GM12891 (cell line): ENCODE data around the gene SIRT6. TPM values are rescaled to one million over a fixed set of nuclear protein-coding genes. Genes with fewer than 3 reads are reported as not detected.
"Not testable (repeated sequence)": the region's sequence is repeated elsewhere in the genome, so short reads cannot be mapped to it uniquely, and the experiment has no call there.

Experiments used
- DNase-seq: peaks from one replicate; pipeline ENCODE4 v3.0.0; 2011; ENCODE audit warnings: low spot score; ENCODE audit not compliant: insufficient read length
- FAIRE-seq: peaks from 2 replicates; lab custom pipeline; 2011; peaks lifted over from hg19 to GRCh38; lab: Jason Lieb, UNC
- PAX5 ChIP-seq: IDR thresholded peaks from 2 replicates; pipeline ENCODE4 v1.6.1; 2011; ENCODE audit warnings: low read length, moderate library complexity, mild to moderate bottlenecking; ENCODE audit not compliant: insufficient read depth, severe bottlenecking
- POLR2A ChIP-seq: IDR thresholded peaks from 2 replicates; pipeline ENCODE4 v1.6.1; 2011; ENCODE audit warnings: low read depth, low read length, control low read depth
- POLR2AphosphoS5 ChIP-seq: IDR thresholded peaks from 2 replicates; pipeline ENCODE4 v1.6.1; 2011; ENCODE audit warnings: low read depth, low read length, control low read depth
- POU2F2 ChIP-seq: IDR thresholded peaks from 2 replicates; pipeline ENCODE4 v1.6.1; 2011; ENCODE audit warnings: low read depth, mild to moderate bottlenecking, control low read depth, low read length, moderate library complexity
- SPI1 ChIP-seq: IDR thresholded peaks from 2 replicates; pipeline ENCODE4 v1.6.1; 2011; ENCODE audit warnings: low read depth, low read length, control low read depth
- TAF1 ChIP-seq: IDR thresholded peaks from 2 replicates; pipeline ENCODE4 v1.6.1; 2011; ENCODE audit warnings: low read depth, low read length, control low read depth
- polyA plus RNA-seq: library from polyadenylated mRNA; unstranded; fragments of >200 nt; gene quantifications from one replicate; pipeline ENCODE4 v1.2.1, GENCODE V29; 2012; ENCODE audit warnings: low read depth, missing spikeins, inconsistent platforms; ENCODE audit not compliant: missing spikeins

Gene SIRT6
- polyA plus RNA-seq = 23.2 TPM

DNA sequence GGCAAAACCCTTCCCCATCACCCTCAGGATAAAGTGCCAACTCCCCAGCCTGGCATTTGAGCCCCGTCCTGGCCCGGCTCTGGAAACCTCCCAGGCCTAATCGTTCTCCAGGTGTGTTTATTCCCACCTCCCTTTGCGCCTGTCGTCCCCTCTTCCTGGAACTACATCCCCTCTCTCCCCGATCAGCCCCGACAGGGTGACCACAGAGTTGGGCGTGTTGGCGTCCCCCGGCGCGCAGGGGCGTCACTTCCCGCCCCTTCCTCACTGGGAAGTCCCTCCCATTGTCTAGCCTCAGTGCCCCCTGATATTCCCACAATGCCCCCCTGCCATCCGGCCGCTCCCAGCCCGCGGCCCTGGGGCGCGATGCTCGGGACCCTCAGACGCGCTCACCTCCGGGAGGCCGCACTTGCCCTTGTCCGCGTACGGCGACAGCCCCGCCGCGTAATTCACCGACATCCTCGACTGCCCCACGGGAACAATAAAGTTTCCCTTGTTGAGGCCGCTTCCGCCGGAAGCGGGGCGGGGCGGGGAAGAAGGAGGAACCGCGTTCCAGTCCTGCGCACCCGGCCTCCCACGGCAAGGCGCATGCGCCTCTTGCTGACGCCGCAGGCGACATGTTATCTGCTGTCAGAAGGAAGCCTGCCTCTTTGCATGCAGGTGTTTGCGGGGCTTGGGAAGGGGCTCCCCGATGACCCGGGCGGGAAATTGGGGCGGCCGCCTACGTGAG lies at the start of gene SIRT6, which contains the start of gene ANKRD24:
TSS of gene SIRT6 (minus strand) at position 480 of the 727 bp plus-strand sequence. CDS start at position 456, 24 bp downstream.
TSS of gene ANKRD24 (plus strand) at position 606 of the 727 bp plus-strand sequence. CDS start 3,737 bp downstream, outside the sequence.
- peak; percentile 100 for FAIRE-seq
- peak; percentile 98 for DNase-seq

GRCh38 chr19:4232139-4232538 lies 49.8 kb upstream of the SIRT6 start:
- not testable (repeated sequence) for FAIRE-seq, DNase-seq

More for the DNA sequence above, at the start of gene SIRT6, which contains the start of gene ANKRD24:
- TF ChIP-seq TAF1 (peak; percentile 66), POU2F2 (peak; percentile 65), SPI1 (peak; percentile 64), POLR2A (peak; percentile 84), POLR2AphosphoS5 (no peak; the same call in 1 of the 2 replicates), PAX5 (peak; percentile 91)

- FAIRE-seq, DNase-seq: not testable (repeated sequence)
Measured at GRCh38 chr19:4231521-4231920, 49.2 kb upstream of the SIRT6 start.

GRCh38 chr19:4230237-4230636 lies 47.9 kb upstream of the SIRT6 start:
- not testable (repeated sequence) for FAIRE-seq, DNase-seq

GRCh38 chr19:4229179-4229931 lies 47.0 kb upstream of the SIRT6 start, which contains the start of gene EBI3:
EBI3 (plus strand) TSS chr19:4229523; CDS start chr19:4229551, 28 bp downstream.
- FAIRE-seq (peak; percentile 83), DNase-seq (peak; percentile 61)
- peak; percentile 71 for TF ChIP-seq SPI1
- TF ChIP-seq POU2F2 = peak; percentile 40; the same call in 1 of the 2 replicates
- TF ChIP-seq PAX5 = no peak
- TF ChIP-seq TAF1 = peak; percentile 66
- no peak; the same call in 1 of the 2 replicates for TF ChIP-seq POLR2AphosphoS5
- TF ChIP-seq POLR2A = no peak; the same call in 1 of the 2 replicates

- no peak for TF ChIP-seq POLR2A
- TF ChIP-seq POLR2AphosphoS5 = no peak
- no peak for TF ChIP-seq SPI1
- no peak for TF ChIP-seq TAF1
- TF ChIP-seq PAX5 = no peak
- no peak for TF ChIP-seq POU2F2
- DNase-seq (no peak), FAIRE-seq (no peak)
Measured at GRCh38 chr19:4228765-4229178, 46.4 kb upstream of the SIRT6 start.

DNA sequence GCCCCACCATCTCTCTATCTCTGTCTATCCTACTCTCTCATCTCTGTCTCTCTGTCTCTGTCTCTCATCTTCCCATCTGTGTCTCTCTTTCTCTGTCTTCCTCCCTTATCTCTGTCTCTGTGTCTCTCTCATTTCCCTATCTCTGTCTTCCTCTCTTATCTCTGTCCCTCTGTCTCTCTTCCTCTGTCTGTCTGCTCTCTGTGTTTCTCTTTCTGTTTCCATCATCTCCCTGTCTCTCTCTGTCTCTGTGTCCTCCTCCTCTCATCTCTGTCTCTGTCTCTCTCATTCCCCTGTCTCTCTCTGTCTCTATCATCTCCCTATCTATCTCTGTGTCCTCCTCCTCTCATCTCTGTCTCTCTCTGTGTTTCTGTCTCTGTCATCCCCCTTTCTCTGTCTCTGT lies 45.4 kb upstream of the SIRT6 start:
- no peak for TF ChIP-seq POLR2AphosphoS5
- no peak for TF ChIP-seq SPI1
- TF ChIP-seq POLR2A = no peak
- TF ChIP-seq POU2F2 = no peak
- no peak for TF ChIP-seq TAF1
- TF ChIP-seq PAX5 = no peak
- FAIRE-seq = no peak
- no peak for DNase-seq

DNA sequence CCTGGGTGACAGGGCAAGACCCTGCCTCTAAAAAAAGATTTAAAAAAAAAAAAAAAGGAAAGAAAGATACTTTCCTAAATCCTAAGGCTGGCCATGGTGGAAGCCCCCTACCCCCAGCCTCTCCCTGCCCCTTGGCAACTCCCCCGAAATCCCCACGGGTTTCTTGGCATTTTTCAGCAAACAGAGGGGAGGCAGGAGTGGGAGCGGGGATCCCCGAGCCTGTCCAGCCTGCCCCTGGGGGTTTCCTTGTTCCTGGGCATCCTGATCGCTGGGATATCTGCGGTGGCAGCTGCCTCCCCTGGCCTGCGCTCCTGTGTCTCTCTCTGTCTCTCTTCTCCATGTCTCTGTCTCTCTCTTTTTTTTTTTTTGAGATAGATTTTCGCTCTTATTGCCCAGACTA lies 43.5 kb upstream of the SIRT6 start:
- no peak for DNase-seq
- FAIRE-seq = no peak
- TF ChIP-seq TAF1 (no peak), POU2F2 (no peak), POLR2AphosphoS5 (no peak), PAX5 (no peak), SPI1 (no peak), POLR2A (no peak)

GRCh38 chr19:4224470-4224869 lies 42.1 kb upstream of the SIRT6 start:
- TF ChIP-seq PAX5 (no peak), TAF1 (no peak), POLR2A (no peak), POLR2AphosphoS5 (no peak), POU2F2 (no peak), SPI1 (no peak)
- DNase-seq (no peak), FAIRE-seq (no peak)

DNA sequence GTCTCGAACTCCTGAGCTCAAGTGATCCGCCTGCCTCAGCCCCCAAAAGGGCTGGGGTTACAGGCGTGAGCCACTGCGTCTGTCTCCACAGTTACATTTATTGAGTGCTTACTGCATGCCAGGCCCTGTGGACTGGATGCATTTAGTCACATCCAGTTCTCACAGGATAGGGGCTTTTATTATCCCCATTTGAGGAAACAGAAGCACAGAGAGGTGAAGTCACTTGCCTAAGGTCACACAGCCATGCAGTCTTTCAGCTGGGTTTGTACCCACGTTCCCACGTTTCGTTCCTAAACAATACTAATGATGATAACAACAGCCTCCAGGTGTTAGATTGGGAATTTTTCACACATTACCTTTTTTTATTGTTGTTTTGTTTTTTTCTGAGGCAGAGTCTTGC lies 37.8 kb upstream of the SIRT6 start:
- DNase-seq = no peak
- TF ChIP-seq POLR2A (no peak), TAF1 (no peak), PAX5 (no peak), POU2F2 (no peak), SPI1 (no peak), POLR2AphosphoS5 (no peak)
- no peak for FAIRE-seq

GRCh38 chr19:4218523-4218922 lies 36.2 kb upstream of the SIRT6 start:
- not testable (repeated sequence) for FAIRE-seq, DNase-seq
